H1 (cell line): ENCODE data around the gene LCNL1. TPM values are rescaled to one million over a fixed set of nuclear protein-coding genes. Genes with fewer than 3 reads are reported as not detected.

Experiments used
- CTCF ChIA-PET: fragments of 300-600 bp; sonication (Branson Sonifier 250); formaldehyde crosslinking; loops from one replicate; lab custom pipeline; 2021; ENCODE audit not compliant: partially characterized antibody; lab: Charles Lee
- POLR2A ChIA-PET: fragments of 300-600 bp; sonication (Branson Sonifier 250); formaldehyde crosslinking; loops from one replicate; lab custom pipeline; 2021; ENCODE audit warnings: inconsistent platforms; ENCODE audit not compliant: partially characterized antibody; lab: Charles Lee
- DNase-seq, 2 experiments: peaks; one replicate each; pipeline versions ENCODE4 v3.0.0 to v3.0.0-alpha.2; 2010 to 2022; ENCODE audit warnings: low spot score in 2 of 2, low read depth in 1 of 2, mixed read lengths in 1 of 2
- FAIRE-seq: peaks from 2 replicates; lab custom pipeline; 2011; peaks lifted over from hg19 to GRCh38; lab: Jason Lieb, UNC
- H2AFZ ChIP-seq: 2 replicates; pipeline ENCODE4 v1.8.1; 2012; ENCODE audit warnings: low read length, inconsistent platforms
- H2AK5ac ChIP-seq: 2 replicates; pipeline ENCODE4 v1.6.1; 2013; ENCODE audit warnings: low read depth, low read length
- H2BK120ac ChIP-seq: replicated peaks from 2 replicates; pipeline ENCODE3; 2013; ENCODE audit warnings: low read depth, low read length, inconsistent platforms
- H2BK12ac ChIP-seq: 2 replicates; pipeline ENCODE4 v1.6.1; 2013; ENCODE audit warnings: low read depth, low read length
- H2BK15ac ChIP-seq: 2 replicates; pipeline ENCODE4 v1.6.1; 2013; ENCODE audit warnings: low read length
- H2BK20ac ChIP-seq: 2 replicates; pipeline ENCODE4 v1.6.1; 2013; ENCODE audit warnings: low read length
- H2BK5ac ChIP-seq: 2 replicates; pipeline ENCODE4 v1.6.1; 2013; ENCODE audit warnings: low read depth, low read length
- H3K14ac ChIP-seq: 2 replicates; pipeline ENCODE4 v1.6.1; 2013; ENCODE audit warnings: inconsistent platforms; ENCODE audit not compliant: insufficient read length
- H3K18ac ChIP-seq: 2 replicates; pipeline ENCODE4 v1.6.1; 2013; ENCODE audit warnings: low read length; ENCODE audit errors: extremely low read depth
- H3K23ac ChIP-seq: 2 replicates; pipeline ENCODE4 v1.6.1; 2013; ENCODE audit warnings: inconsistent platforms; ENCODE audit not compliant: insufficient read length
- H3K23me2 ChIP-seq: 2 replicates; pipeline ENCODE4 v1.6.1; 2013; ENCODE audit warnings: low read depth, low read length
- H3K27ac ChIP-seq: 2 replicates; pipeline ENCODE4 v1.6.1; 2011; ENCODE audit warnings: low read depth, low read length, inconsistent platforms
- H3K27me3 ChIP-seq, 4 experiments: replicated peaks in 1 of 4; 1 replicate in 1 of 4; 2 replicates in 3 of 4; pipeline versions ENCODE4 v1.6.1 to v1.8.1; 2011 to 2013; ENCODE audit warnings: low read length in 3 of 4, mild to moderate bottlenecking in 3 of 4, inconsistent platforms in 2 of 4, mixed read lengths in 2 of 4, moderate library complexity in 1 of 4; ENCODE audit not compliant: control insufficient read depth in 3 of 4, insufficient read depth in 3 of 4; ENCODE audit errors: extremely low read depth in 1 of 4
- H3K36me3 ChIP-seq, 4 experiments: 2 replicates each; pipeline versions ENCODE4 v1.6.1 to v1.8.1; 2011 to 2013; ENCODE audit warnings: mild to moderate bottlenecking in 4 of 4, low read length in 3 of 4, moderate library complexity in 2 of 4, control low read depth in 1 of 4, inconsistent platforms in 1 of 4; ENCODE audit not compliant: insufficient read depth in 4 of 4, control insufficient read depth in 2 of 4
- H3K4ac ChIP-seq: replicated peaks from 2 replicates; pipeline ENCODE3; 2013; ENCODE audit warnings: low read length, low read depth, mixed read lengths, inconsistent platforms; ENCODE audit not compliant: insufficient read length
- H3K4me1 ChIP-seq, 4 experiments: replicated peaks in 1 of 4; 1 replicate in 1 of 4; 2 replicates in 3 of 4; pipeline versions ENCODE4 v1.6.1 to v1.8.1; 2011 to 2013; ENCODE audit warnings: low read length in 3 of 4, inconsistent platforms in 2 of 4, mixed read lengths in 1 of 4; ENCODE audit not compliant: insufficient read depth in 4 of 4, control insufficient read depth in 3 of 4
- H3K4me2 ChIP-seq, 2 experiments: 2 replicates each; pipeline versions ENCODE4 v1.6.1 to v1.8.1; 2011 to 2013; ENCODE audit warnings: low read depth in 2 of 2, low read length in 2 of 2, control low read depth in 1 of 2, inconsistent platforms in 1 of 2, mild to moderate bottlenecking in 1 of 2; ENCODE audit not compliant: insufficient read depth in 1 of 2
- H3K4me3 ChIP-seq, 4 experiments: fragments of 200-600, 300-600 bp in 1 of 4; sonication (generic), shearing (Covaris generic), sonication (Bioruptor Twin) in 1 of 4; 2 replicates each; pipeline versions ENCODE4 v1.5.1 to v1.8.1; 2011 to 2016; ENCODE audit warnings: low read length in 4 of 4, low read depth in 3 of 4, control low read depth in 2 of 4, inconsistent platforms in 2 of 4, mild to moderate bottlenecking in 2 of 4, mixed read lengths in 1 of 4, moderate library complexity in 1 of 4; ENCODE audit not compliant: insufficient read depth in 2 of 4; ENCODE audit errors: extremely low read depth in 1 of 4
- H3K56ac ChIP-seq: replicated peaks from 2 replicates; pipeline ENCODE3; 2013; ENCODE audit warnings: low read depth, mild to moderate bottlenecking, mixed read lengths, low read length, inconsistent platforms; ENCODE audit not compliant: insufficient read length
- H3K79me1 ChIP-seq: 2 replicates; pipeline ENCODE4 v1.6.1; 2013; ENCODE audit warnings: low read depth, low read length, control low read depth
- H3K79me2 ChIP-seq, 2 experiments: 2 replicates each; pipeline versions ENCODE4 v1.6.1 to v1.8.1; 2012 to 2013; ENCODE audit warnings: low read length in 2 of 2, mild to moderate bottlenecking in 2 of 2, inconsistent platforms in 1 of 2; ENCODE audit not compliant: insufficient read depth in 2 of 2, control insufficient read depth in 1 of 2
- H3K9ac ChIP-seq, 4 experiments: replicated peaks in 1 of 4; 1 replicate in 1 of 4; 2 replicates in 3 of 4; pipeline versions ENCODE4 v1.6.1 to v1.8.1; 2011 to 2013; ENCODE audit warnings: low read depth in 3 of 4, low read length in 3 of 4, control low read depth in 2 of 4, mild to moderate bottlenecking in 2 of 4, moderate library complexity in 2 of 4, inconsistent platforms in 1 of 4; ENCODE audit errors: extremely low read depth in 1 of 4
- H3K9me3 ChIP-seq, 2 experiments: 2 replicates each; pipeline versions ENCODE4 v1.6.1 to v1.8.1; 2012 to 2013; ENCODE audit warnings: mild to moderate bottlenecking in 2 of 2, moderate library complexity in 2 of 2, control low read depth in 1 of 2, inconsistent platforms in 1 of 2, low read depth in 1 of 2, low read length in 1 of 2, mixed read lengths in 1 of 2; ENCODE audit not compliant: insufficient read depth in 2 of 2
- H4K20me1 ChIP-seq, 2 experiments: replicated peaks in 1 of 2; 2 replicates each; pipeline versions ENCODE3 to v1.8.1; 2011 to 2013; ENCODE audit warnings: inconsistent platforms in 2 of 2, low read length in 2 of 2, mild to moderate bottlenecking in 1 of 2; ENCODE audit not compliant: insufficient read depth in 2 of 2, control insufficient read depth in 1 of 2
- H4K5ac ChIP-seq: 2 replicates; pipeline ENCODE4 v1.6.1; 2013; ENCODE audit warnings: low read length, low read depth, mixed read lengths, inconsistent platforms; ENCODE audit not compliant: insufficient read length
- H4K8ac ChIP-seq: 2 replicates; pipeline ENCODE4 v1.8.0; 2013; ENCODE audit warnings: mild to moderate bottlenecking, moderate library complexity, low read length, inconsistent platforms; ENCODE audit not compliant: insufficient read depth; ENCODE audit errors: extremely low read depth
- H4K91ac ChIP-seq: replicated peaks from 2 replicates; pipeline ENCODE3; 2013; ENCODE audit warnings: low read length, mixed read lengths, inconsistent platforms; ENCODE audit not compliant: insufficient read length
- CHD2 ChIP-seq: IDR thresholded peaks from 2 replicates; pipeline ENCODE4 v1.6.1; 2012; ENCODE audit warnings: low read length, improper control_type of control experiment
- CTBP2 ChIP-seq: IDR thresholded peaks from 2 replicates; pipeline ENCODE4 v1.7.0; 2011; ENCODE audit warnings: borderline replicate concordance, mild to moderate bottlenecking, moderate library complexity, mixed read lengths, low read length; ENCODE audit not compliant: insufficient read depth, insufficient read length
- EGR1 ChIP-seq: IDR thresholded peaks from 2 replicates; pipeline ENCODE4 v1.6.1; 2011; ENCODE audit warnings: low read depth, low read length, borderline replicate concordance
- KDM4A ChIP-seq: IDR thresholded peaks from one replicate; pipeline ENCODE4 v1.7.1; 2012; ENCODE audit warnings: low read depth, mild to moderate bottlenecking, moderate library complexity, low read length, inconsistent platforms; ENCODE audit not compliant: severe bottlenecking
- SP1 ChIP-seq: IDR thresholded peaks from 2 replicates; pipeline ENCODE4 v1.6.1; 2011; ENCODE audit warnings: low read depth, low read length
- SP2 ChIP-seq: IDR thresholded peaks from 2 replicates; pipeline ENCODE4 v1.6.1; 2012; ENCODE audit warnings: mild to moderate bottlenecking, low read length, inconsistent platforms
- SRF ChIP-seq: IDR thresholded peaks from 2 replicates; pipeline ENCODE4 v1.6.1; 2011; ENCODE audit warnings: mild to moderate bottlenecking, low read depth, low read length, moderate library complexity
- WGBS, 2 experiments: shearing (Covaris generic) in 1 of 2; methylation state at CpG; one replicate each; pipeline versions ENCODE4 v1.1.6 to v1.1.7; 2013 to 2015; ENCODE audit warnings: low lambda C conversion rate in 2 of 2, mixed read lengths in 2 of 2, inconsistent platforms in 1 of 2, low coverage in 1 of 2, missing lambda C conversion rate in 1 of 2; ENCODE audit not compliant: insufficient replicate concordance in 2 of 2, insufficient coverage in 1 of 2, insufficient read length in 1 of 2; ENCODE audit errors: extremely low coverage in 1 of 2, missing lambda C conversion rate in 1 of 2; 5-methylcytosine and 5-hydroxymethylcytosine counted together
- polyA plus RNA-seq, 7 experiments: library from polyadenylated mRNA; depleted of rRNA in 3 of 7; stranded (reverse) in 5 of 7; unstranded in 2 of 7; fragments of >200 nt in 5 of 7; fragments of 200-250 nt in 2 of 7; gene quantifications; 1 replicate in 5 of 7; 2 replicates in 1 of 7; 4 replicates in 1 of 7; pipeline versions ENCODE4 v1.2.1 to v1.2.3, GENCODE V29; 2011 to 2013; ENCODE audit warnings: missing spikeins in 2 of 7, mixed read lengths in 2 of 7
- total RNA-seq: library from RNA; stranded (reverse); fragmentation: NEBNext Ultra II Directional; extraction: Animal tissue kit (Norgen Biotek cat#: 25700); gene quantifications from 2 replicates; pipeline ENCODE4 v1.2.1, GENCODE V29; 2021

LCNL1 gene
- total and polyA plus RNA-seq, 2 of the 8 experiments (the other 6 are each of a cell fraction or from before 2014, with no cell fraction given) = 0.11 TPM; not detected in 1

DNA sequence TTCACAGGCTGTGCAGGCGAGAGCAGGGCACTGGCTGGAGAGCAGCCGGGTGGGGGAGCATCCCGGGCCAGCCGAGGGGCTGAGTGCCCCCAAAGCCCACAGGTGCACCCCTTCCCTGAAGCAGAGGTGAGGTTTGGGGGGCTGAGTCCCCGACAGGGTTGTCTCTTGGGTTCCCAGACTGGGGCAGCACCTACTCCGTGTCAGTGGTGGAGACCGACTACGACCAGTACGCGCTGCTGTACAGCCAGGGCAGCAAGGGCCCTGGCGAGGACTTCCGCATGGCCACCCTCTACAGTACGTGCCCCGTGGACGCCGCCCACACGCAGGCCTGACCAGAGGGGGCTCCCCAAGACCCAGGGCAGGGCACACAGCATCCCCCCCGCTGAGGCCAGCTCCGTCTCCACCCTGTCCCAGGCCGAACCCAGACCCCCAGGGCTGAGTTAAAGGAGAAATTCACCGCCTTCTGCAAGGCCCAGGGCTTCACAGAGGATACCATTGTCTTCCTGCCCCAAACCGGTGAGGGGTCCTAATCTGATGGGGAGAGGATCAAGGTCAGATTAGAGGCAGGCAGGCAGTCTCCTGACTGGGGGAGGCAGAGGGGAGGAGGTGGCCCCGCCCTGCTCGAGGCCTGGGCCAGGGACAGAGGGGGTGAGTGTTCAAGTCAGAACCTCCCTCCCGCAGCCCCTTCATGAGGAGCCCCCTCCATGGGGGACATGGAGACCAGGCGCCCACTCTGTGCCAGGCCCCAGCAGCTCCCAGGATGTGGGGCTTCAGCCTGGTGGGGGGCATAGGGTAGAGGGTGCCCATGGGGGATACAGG lies 2.8 kb upstream of the LCNL1 start:
- Histone ChIP-seq H3K23me2 (peaks cover 14% of the 10 kb centered on the region; the same call in 1 of the 2 replicates), H3K9ac (no peak overlapping the region), H4K5ac (no peak overlapping the region), H3K4me2 (no peak overlapping the region), H3K56ac (no peak overlapping the region), H4K8ac (no peak overlapping the region), H3K36me3 (no peaks in the 10 kb centered on the region), H4K91ac (no peak overlapping the region), H2AK5ac (no peak overlapping the region), H3K27ac (no peak overlapping the region), H3K4ac (no peak overlapping the region), H2AFZ (no peak overlapping the region), H3K23ac (no peak overlapping the region), H2BK15ac (no peak overlapping the region), H3K4me1 (peaks cover 0 to 12% (median 6%) of the 10 kb centered on the region in 4 experiments; a peak in 5 of 7 replicates), H3K18ac (no peak overlapping the region), H2BK5ac (no peak overlapping the region), H3K79me1 (no peaks in the 10 kb centered on the region), H3K14ac (no peak overlapping the region), H2BK12ac (no peak overlapping the region), H3K79me2 (no peaks in the 10 kb centered on the region), H3K4me3 (no peak overlapping the region), H3K9me3 (no peaks in the 10 kb centered on the region), H3K27me3 (peaks cover 4 to 21% (median 18%) of the 10 kb centered on the region in 4 experiments; a peak in 6 of 7 replicates), H4K20me1 (peaks cover 0 to 3% of the 10 kb centered on the region in 2 experiments), H2BK120ac (no peak overlapping the region), H2BK20ac (no peak overlapping the region)
- POLR2A ChIA-PET = interaction anchor here (0.7 to 0.8 kb wide), 2 partner anchors 14 to 208 kb away, joined by 3 read pairs; no protein-coding TSS in a partner anchor
- TF ChIP-seq SP2 (no peak), KDM4A (no peak), SP1 (no peak), CHD2 (no peak), EGR1 (no peak), SRF (no peak), CTBP2 (no peak)
- no peak for DNase-seq
- no peak for FAIRE-seq
- CTCF ChIA-PET = interaction anchor here (1.7 to 3.0 kb wide), 2 partner anchors 12 to 49 kb away, joined by 6 to 18 read pairs; partner anchors contain the start of genes ABCA2 and PAXX
- WGBS, 2 experiments = 86% methylated on average over 24 of the region's 26 CpGs; no CpG with 5 or more reads in 1 of the 2 experiments
